SU-DHL-6 (cell line): Measurements from ENCODE around the gene PCK1.

Experiments used
- H2AFZ ChIP-seq: fragments of 200-600 bp; sonication (generic); 2 replicates; pipeline ENCODE4 v1.6.1; 2014; ENCODE audit warnings: low read depth, mild to moderate bottlenecking, moderate library complexity, mixed read lengths, antibody characterized with exemption, low read length; ENCODE audit not compliant: severe bottlenecking
- H3F3A ChIP-seq: fragments of 200-600 bp; shearing (Covaris generic); 2 replicates; pipeline ENCODE4 v1.6.0; 2016; ENCODE audit warnings: antibody characterized with exemption, mild to moderate bottlenecking; ENCODE audit not compliant: insufficient read depth
- H3K27ac ChIP-seq: fragments of 200-600 bp; sonication (generic); 2 replicates; pipeline ENCODE4 v1.5.1; 2016; ENCODE audit warnings: low read depth, mild to moderate bottlenecking, low read length, moderate library complexity, mixed read lengths
- H3K27me3 ChIP-seq: fragments of 200-600 bp; sonication (generic), shearing (Covaris generic); 2 replicates; pipeline ENCODE4 v1.6.0; 2014; ENCODE audit warnings: mild to moderate bottlenecking, low read length
- H3K36me3 ChIP-seq: fragments of 200-600 bp; sonication (generic); 2 replicates; pipeline ENCODE4 v1.6.1; 2014; ENCODE audit warnings: mild to moderate bottlenecking, low read length, mixed read lengths
- H3K4me2 ChIP-seq: fragments of 300-600, 200-600 bp; shearing (Covaris generic), sonication (generic); 2 replicates; pipeline ENCODE4 v1.6.0; 2014; ENCODE audit warnings: low read length, low read depth, mild to moderate bottlenecking; ENCODE audit not compliant: poor library complexity, severe bottlenecking
- H3K4me3 ChIP-seq: fragments of 200-600 bp; sonication (generic); 2 replicates; pipeline ENCODE4 v1.5.1; 2014; ENCODE audit warnings: antibody characterized with exemption, low read length, mild to moderate bottlenecking, mixed read lengths; ENCODE audit not compliant: insufficient read depth, poor library complexity, severe bottlenecking
- H3K79me2 ChIP-seq: fragments of 200-600 bp; sonication (generic); 2 replicates; pipeline ENCODE4 v1.6.1; 2014; ENCODE audit warnings: mild to moderate bottlenecking, low read length, moderate library complexity; ENCODE audit not compliant: insufficient read depth
- H3K9ac ChIP-seq: fragments of 200-600 bp; sonication (generic); 2 replicates; pipeline ENCODE4 v1.7.0; 2014; ENCODE audit warnings: mild to moderate bottlenecking, low read length
- H3K9me2 ChIP-seq: fragments of 200-600 bp; sonication (generic); replicated peaks from 2 replicates; pipeline ENCODE4 v1.6.1; 2014; ENCODE audit warnings: low read length; ENCODE audit not compliant: insufficient read depth
- H3K9me3 ChIP-seq: fragments of 200-600 bp; sonication (generic); 2 replicates; pipeline ENCODE4 v1.6.1; 2014; ENCODE audit warnings: low read length, mixed read lengths; ENCODE audit not compliant: insufficient read depth
- H4K20me1 ChIP-seq: fragments of 200-600 bp; sonication (generic); 2 replicates; pipeline ENCODE4 v1.6.1; 2014; ENCODE audit warnings: low read depth, mild to moderate bottlenecking, antibody characterized with exemption, low read length, moderate library complexity, mixed read lengths
- EZH2phosphoT487 ChIP-seq: fragments of 200-600 bp; sonication (generic), shearing (Covaris generic); conservative IDR thresholded peaks from 2 replicates; pipeline ENCODE4 v1.6.1; 2018; ENCODE audit warnings: mild to moderate bottlenecking, antibody characterized with exemption, low read length, moderate library complexity, mixed read lengths
- TF ChIP-seq, protein P1 (sequence below): fragments of 200-600 bp; sonication (generic); IDR thresholded peaks from one replicate; pipeline ENCODE4 v1.5.1; 2017; ENCODE audit warnings: antibody characterized with exemption, mild to moderate bottlenecking, low read length, moderate library complexity; ENCODE audit not compliant: insufficient read depth, poor library complexity, severe bottlenecking

Gene PCK1

DNA sequence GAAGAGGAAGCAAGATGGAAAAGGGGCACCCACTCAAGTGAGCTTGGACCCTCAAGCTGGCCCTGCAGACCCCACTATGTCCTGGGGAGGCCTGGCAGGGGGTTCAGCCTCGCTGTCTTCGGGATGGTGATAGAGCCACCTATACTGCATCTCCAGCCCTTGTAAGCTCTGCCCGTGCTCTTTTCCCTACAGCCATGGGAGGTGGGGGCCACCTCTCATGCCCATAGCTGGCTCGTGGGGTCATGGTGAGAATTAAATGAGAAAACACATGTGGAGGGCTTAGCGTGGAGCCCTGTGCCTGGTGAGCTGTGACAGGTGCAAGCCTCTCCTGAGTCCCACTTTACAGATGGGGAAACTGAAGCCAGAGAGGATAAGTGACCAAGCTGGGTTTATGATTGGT, 27.7 kb downstream of the PCK1 start:
- H3K9ac ChIP-seq = no peak overlapping the region
- H3K9me3 ChIP-seq = 0 out of 2 replicates have a peak, but pooled peaks cover 6% of the 10 kb centered on the region
- no peaks in the 10 kb centered on the region for H3F3A ChIP-seq
- H2AFZ ChIP-seq = no peak overlapping the region
- no peak overlapping the region for H3K4me2 ChIP-seq
- no peaks in the 10 kb centered on the region for H3K9me2 ChIP-seq
- TF ChIP-seq, protein P1, sequence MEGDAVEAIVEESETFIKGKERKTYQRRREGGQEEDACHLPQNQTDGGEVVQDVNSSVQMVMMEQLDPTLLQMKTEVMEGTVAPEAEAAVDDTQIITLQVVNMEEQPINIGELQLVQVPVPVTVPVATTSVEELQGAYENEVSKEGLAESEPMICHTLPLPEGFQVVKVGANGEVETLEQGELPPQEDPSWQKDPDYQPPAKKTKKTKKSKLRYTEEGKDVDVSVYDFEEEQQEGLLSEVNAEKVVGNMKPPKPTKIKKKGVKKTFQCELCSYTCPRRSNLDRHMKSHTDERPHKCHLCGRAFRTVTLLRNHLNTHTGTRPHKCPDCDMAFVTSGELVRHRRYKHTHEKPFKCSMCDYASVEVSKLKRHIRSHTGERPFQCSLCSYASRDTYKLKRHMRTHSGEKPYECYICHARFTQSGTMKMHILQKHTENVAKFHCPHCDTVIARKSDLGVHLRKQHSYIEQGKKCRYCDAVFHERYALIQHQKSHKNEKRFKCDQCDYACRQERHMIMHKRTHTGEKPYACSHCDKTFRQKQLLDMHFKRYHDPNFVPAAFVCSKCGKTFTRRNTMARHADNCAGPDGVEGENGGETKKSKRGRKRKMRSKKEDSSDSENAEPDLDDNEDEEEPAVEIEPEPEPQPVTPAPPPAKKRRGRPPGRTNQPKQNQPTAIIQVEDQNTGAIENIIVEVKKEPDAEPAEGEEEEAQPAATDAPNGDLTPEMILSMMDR = no peak
- TF ChIP-seq EZH2phosphoT487 = no peak
- no peak overlapping the region for H3K27ac ChIP-seq
- no peaks in the 10 kb centered on the region for H4K20me1 ChIP-seq
- no peak overlapping the region for H3K4me3 ChIP-seq
- H3K27me3 ChIP-seq = no peaks in the 10 kb centered on the region
- no peaks in the 10 kb centered on the region for H3K36me3 ChIP-seq
- no peaks in the 10 kb centered on the region for H3K79me2 ChIP-seq

DNA sequence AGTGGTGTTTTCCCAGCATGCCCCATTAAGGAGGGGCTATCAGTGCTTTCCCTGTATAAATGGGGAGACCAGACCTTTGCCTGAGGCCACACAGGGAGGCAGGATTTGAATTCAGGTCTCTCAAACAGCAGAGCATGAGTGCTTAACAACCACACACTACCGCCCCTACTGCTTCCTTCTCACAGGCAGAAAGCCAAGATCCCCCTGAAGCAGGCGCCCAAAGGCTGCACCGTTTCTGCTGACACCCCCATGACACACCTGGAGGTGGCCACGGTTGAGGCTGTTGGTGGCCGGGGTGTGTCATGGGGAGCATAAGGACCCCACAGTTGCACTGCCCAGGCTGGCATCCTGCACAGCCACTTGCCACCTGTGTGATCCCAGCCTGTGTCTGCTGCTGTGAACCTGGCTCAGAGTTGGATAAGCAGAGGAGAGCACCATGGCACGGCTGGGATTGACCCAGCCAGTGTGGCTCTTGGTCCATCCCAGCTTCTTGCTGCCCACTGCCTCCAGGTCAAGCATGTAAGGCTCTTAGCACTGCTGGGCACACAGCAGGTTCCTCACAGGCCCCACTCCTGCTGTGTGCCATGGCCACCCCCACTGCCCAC, 28.3 kb downstream of the PCK1 start:
- H3K36me3 ChIP-seq = no peaks in the 10 kb centered on the region
- no peaks in the 10 kb centered on the region for H3K79me2 ChIP-seq
- TF ChIP-seq, protein P1 = no peak
- no peak for TF ChIP-seq EZH2phosphoT487
- no peak overlapping the region for H3K27ac ChIP-seq
- H3K4me2 ChIP-seq = no peak overlapping the region
- H4K20me1 ChIP-seq = no peaks in the 10 kb centered on the region
- H3K9me3 ChIP-seq = 0 out of 2 replicates have a peak, but pooled peaks cover 6% of the 10 kb centered on the region
- no peaks in the 10 kb centered on the region for H3K9me2 ChIP-seq
- no peak overlapping the region for H2AFZ ChIP-seq
- no peaks in the 10 kb centered on the region for H3K27me3 ChIP-seq
- no peak overlapping the region for H3K9ac ChIP-seq
- H3F3A ChIP-seq = no peaks in the 10 kb centered on the region
- no peak overlapping the region for H3K4me3 ChIP-seq

DNA sequence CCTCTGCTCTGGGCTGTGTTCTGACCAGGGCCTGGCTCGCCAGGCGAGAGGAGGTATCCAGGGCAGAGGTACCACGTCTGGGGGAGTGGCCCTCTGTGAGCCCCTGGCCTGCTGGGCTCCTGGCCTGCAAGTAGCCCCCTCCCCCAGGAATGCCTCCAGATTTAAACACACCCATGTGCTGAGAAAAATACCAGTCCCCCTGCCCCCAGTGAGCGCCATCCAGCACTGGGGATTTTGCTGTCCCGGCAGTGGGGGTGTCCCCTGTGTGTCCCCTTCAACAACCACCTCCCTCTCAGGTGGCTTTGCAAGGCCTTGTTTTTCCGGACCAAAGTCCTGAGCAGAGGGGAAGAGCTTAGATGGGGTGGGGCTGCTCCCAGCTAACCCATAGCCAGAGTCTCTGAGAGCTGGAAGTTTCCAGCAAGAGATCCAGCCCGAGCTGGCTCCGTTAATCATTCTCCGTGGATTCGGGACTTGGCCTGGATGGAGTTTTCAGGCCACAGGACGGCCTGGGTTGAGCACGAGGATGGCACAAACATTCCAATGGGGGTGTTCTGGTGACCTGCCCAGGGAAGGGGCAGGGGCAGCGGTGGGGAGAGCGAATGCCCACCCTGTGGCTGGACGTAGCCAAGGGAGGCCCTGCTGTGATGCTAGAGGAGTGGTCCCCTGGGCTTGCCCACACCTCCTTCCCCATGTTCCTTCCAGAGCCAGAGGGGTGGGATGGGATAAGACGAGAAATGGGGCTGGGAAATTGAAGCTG, 29.0 kb downstream of the PCK1 start:
- no peak overlapping the region for H3K4me2 ChIP-seq
- H3K36me3 ChIP-seq = no peaks in the 10 kb centered on the region
- no peak overlapping the region for H3K4me3 ChIP-seq
- no peaks in the 10 kb centered on the region for H3K9me2 ChIP-seq
- H3K27me3 ChIP-seq = no peaks in the 10 kb centered on the region
- no peak overlapping the region for H3K27ac ChIP-seq
- no peak overlapping the region for H3K9ac ChIP-seq
- 0 out of 2 replicates have a peak, but pooled peaks cover 6% of the 10 kb centered on the region for H3K9me3 ChIP-seq
- TF ChIP-seq, protein P1 = no peak
- no peak for TF ChIP-seq EZH2phosphoT487
- H3K79me2 ChIP-seq = no peaks in the 10 kb centered on the region
- H2AFZ ChIP-seq = no peak overlapping the region
- no peaks in the 10 kb centered on the region for H4K20me1 ChIP-seq
- H3F3A ChIP-seq = no peaks in the 10 kb centered on the region
